Measurements from ENCODE around the gene FUBP3.

DNA sequence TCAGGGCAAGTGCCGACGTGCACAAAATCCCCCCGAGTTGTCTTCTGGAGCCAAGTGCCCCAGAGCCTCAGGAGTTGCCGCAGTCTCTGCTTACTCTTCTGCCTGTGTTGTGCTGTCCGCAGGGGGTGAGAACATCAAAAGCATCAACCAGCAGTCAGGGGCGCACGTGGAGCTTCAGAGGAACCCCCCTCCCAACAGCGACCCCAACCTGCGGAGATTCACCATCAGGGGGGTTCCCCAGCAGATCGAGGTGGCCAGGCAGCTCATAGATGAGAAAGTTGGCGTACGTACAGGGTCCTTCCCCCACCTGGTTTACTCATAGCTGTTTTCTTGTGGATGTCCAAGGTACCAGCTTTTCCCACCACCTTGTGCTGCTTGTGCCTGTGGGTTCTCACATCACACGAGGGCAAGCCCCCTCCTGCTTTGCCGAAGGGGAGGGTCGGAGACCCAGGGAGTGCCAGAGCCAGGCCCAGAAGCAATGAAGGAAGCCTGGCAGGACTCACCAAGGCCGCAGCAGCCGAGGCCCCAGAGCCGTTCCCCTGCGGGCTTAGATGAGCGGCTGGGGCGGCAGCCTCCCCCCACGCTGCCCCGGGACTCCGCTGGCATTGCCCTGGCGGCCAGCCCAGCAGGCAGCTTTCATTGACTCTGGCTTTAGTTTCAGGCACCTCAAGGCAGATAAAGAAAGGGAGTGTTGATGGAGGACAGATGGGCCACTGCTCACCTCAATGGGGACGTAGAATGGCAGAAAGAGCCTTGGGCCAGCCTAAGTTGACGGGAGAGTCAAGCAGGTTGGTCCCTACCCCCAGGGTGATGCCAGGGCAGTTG lies 51.3 kb downstream of the FUBP3 start:
- TF ChIP-seq, protein P1, sequence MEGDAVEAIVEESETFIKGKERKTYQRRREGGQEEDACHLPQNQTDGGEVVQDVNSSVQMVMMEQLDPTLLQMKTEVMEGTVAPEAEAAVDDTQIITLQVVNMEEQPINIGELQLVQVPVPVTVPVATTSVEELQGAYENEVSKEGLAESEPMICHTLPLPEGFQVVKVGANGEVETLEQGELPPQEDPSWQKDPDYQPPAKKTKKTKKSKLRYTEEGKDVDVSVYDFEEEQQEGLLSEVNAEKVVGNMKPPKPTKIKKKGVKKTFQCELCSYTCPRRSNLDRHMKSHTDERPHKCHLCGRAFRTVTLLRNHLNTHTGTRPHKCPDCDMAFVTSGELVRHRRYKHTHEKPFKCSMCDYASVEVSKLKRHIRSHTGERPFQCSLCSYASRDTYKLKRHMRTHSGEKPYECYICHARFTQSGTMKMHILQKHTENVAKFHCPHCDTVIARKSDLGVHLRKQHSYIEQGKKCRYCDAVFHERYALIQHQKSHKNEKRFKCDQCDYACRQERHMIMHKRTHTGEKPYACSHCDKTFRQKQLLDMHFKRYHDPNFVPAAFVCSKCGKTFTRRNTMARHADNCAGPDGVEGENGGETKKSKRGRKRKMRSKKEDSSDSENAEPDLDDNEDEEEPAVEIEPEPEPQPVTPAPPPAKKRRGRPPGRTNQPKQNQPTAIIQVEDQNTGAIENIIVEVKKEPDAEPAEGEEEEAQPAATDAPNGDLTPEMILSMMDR (conservative IDR thresholded peaks at IDR 0.05; ENCODE audit: low read depth in 2 of 2): no peak
- no peak for TF ChIP-seq POLR2AphosphoS5 (IDR thresholded peaks at IDR 0.05; ENCODE audit: low read depth)
- no peak for TF ChIP-seq EZH2 (IDR thresholded peaks at IDR 0.05; ENCODE audit: low read depth, unreplicated experiment)
- no peak for TF ChIP-seq ZNF114 (CRISPR knock-in tag; IDR thresholded peaks at IDR 0.05)
- TF ChIP-seq EZH2phosphoT487 (IDR thresholded peaks at IDR 0.05; ENCODE audit: unreplicated experiment): no peak
- no peak for TF ChIP-seq NANOG (IDR thresholded peaks at IDR 0.05; ENCODE audit: borderline replicate concordance)
- TF ChIP-seq CREB1 (CRISPR knock-in tag; IDR thresholded peaks at IDR 0.05; ENCODE audit: low read depth): no peak
- TF ChIP-seq, protein P2, sequence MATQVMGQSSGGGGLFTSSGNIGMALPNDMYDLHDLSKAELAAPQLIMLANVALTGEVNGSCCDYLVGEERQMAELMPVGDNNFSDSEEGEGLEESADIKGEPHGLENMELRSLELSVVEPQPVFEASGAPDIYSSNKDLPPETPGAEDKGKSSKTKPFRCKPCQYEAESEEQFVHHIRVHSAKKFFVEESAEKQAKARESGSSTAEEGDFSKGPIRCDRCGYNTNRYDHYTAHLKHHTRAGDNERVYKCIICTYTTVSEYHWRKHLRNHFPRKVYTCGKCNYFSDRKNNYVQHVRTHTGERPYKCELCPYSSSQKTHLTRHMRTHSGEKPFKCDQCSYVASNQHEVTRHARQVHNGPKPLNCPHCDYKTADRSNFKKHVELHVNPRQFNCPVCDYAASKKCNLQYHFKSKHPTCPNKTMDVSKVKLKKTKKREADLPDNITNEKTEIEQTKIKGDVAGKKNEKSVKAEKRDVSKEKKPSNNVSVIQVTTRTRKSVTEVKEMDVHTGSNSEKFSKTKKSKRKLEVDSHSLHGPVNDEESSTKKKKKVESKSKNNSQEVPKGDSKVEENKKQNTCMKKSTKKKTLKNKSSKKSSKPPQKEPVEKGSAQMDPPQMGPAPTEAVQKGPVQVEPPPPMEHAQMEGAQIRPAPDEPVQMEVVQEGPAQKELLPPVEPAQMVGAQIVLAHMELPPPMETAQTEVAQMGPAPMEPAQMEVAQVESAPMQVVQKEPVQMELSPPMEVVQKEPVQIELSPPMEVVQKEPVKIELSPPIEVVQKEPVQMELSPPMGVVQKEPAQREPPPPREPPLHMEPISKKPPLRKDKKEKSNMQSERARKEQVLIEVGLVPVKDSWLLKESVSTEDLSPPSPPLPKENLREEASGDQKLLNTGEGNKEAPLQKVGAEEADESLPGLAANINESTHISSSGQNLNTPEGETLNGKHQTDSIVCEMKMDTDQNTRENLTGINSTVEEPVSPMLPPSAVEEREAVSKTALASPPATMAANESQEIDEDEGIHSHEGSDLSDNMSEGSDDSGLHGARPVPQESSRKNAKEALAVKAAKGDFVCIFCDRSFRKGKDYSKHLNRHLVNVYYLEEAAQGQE (IDR thresholded peaks at IDR 0.05; ENCODE audit: unreplicated experiment): no peak
- no peak for TF ChIP-seq STAT1 (IDR thresholded peaks at IDR 0.05; ENCODE audit: unreplicated experiment)
- TF ChIP-seq JUNB (IDR thresholded peaks at IDR 0.05; ENCODE audit: unreplicated experiment): no peak
- TF ChIP-seq, protein P3, sequence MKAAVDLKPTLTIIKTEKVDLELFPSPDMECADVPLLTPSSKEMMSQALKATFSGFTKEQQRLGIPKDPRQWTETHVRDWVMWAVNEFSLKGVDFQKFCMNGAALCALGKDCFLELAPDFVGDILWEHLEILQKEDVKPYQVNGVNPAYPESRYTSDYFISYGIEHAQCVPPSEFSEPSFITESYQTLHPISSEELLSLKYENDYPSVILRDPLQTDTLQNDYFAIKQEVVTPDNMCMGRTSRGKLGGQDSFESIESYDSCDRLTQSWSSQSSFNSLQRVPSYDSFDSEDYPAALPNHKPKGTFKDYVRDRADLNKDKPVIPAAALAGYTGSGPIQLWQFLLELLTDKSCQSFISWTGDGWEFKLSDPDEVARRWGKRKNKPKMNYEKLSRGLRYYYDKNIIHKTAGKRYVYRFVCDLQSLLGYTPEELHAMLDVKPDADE (IDR thresholded peaks at IDR 0.05): no peak
- TF ChIP-seq, protein P4, sequence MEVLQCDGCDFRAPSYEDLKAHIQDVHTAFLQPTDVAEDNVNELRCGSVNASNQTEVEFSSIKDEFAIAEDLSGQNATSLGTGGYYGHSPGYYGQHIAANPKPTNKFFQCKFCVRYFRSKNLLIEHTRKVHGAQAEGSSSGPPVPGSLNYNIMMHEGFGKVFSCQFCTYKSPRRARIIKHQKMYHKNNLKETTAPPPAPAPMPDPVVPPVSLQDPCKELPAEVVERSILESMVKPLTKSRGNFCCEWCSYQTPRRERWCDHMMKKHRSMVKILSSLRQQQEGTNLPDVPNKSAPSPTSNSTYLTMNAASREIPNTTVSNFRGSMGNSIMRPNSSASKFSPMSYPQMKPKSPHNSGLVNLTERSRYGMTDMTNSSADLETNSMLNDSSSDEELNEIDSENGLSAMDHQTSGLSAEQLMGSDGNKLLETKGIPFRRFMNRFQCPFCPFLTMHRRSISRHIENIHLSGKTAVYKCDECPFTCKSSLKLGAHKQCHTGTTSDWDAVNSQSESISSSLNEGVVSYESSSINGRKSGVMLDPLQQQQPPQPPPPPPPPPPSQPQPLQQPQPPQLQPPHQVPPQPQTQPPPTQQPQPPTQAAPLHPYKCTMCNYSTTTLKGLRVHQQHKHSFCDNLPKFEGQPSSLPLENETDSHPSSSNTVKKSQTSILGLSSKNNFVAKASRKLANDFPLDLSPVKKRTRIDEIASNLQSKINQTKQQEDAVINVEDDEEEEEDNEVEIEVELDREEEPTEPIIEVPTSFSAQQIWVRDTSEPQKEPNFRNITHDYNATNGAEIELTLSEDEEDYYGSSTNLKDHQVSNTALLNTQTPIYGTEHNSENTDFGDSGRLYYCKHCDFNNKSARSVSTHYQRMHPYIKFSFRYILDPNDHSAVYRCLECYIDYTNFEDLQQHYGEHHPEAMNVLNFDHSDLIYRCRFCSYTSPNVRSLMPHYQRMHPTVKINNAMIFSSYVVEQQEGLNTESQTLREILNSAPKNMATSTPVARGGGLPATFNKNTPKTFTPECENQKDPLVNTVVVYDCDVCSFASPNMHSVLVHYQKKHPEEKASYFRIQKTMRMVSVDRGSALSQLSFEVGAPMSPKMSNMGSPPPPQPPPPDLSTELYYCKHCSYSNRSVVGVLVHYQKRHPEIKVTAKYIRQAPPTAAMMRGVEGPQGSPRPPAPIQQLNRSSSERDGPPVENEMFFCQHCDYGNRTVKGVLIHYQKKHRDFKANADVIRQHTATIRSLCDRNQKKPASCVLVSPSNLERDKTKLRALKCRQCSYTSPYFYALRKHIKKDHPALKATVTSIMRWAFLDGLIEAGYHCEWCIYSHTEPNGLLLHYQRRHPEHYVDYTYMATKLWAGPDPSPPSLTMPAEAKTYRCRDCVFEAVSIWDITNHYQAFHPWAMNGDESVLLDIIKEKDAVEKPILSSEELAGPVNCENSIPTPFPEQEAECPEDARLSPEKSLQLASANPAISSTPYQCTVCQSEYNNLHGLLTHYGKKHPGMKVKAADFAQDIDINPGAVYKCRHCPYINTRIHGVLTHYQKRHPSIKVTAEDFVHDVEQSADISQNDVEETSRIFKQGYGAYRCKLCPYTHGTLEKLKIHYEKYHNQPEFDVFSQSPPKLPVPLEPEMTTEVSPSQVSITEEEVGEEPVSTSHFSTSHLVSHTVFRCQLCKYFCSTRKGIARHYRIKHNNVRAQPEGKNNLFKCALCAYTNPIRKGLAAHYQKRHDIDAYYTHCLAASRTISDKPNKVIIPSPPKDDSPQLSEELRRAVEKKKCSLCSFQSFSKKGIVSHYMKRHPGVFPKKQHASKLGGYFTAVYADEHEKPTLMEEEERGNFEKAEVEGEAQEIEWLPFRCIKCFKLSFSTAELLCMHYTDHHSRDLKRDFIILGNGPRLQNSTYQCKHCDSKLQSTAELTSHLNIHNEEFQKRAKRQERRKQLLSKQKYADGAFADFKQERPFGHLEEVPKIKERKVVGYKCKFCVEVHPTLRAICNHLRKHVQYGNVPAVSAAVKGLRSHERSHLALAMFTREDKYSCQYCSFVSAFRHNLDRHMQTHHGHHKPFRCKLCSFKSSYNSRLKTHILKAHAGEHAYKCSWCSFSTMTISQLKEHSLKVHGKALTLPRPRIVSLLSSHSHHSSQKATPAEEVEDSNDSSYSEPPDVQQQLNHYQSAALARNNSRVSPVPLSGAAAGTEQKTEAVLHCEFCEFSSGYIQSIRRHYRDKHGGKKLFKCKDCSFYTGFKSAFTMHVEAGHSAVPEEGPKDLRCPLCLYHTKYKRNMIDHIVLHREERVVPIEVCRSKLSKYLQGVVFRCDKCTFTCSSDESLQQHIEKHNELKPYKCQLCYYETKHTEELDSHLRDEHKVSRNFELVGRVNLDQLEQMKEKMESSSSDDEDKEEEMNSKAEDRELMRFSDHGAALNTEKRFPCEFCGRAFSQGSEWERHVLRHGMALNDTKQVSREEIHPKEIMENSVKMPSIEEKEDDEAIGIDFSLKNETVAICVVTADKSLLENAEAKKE (CRISPR knock-in tag; IDR thresholded peaks at IDR 0.05): no peak
